PC-9 (cell line): ENCODE results near the gene HAUS3.

Experiments used
- EZH2 ChIP-seq: fragments of 200-600 bp; sonication (generic); IDR thresholded peaks from 2 replicates; pipeline ENCODE4 v1.8.0; 2017; ENCODE audit warnings: antibody characterized with exemption, low read depth
- TF ChIP-seq, protein P1 (sequence below): fragments of 200-600 bp; sonication (generic); conservative IDR thresholded peaks from 2 replicates; pipeline ENCODE4 v1.6.1; 2017; ENCODE audit warnings: mixed run types, antibody characterized with exemption, mild to moderate bottlenecking, moderate library complexity

DNA sequence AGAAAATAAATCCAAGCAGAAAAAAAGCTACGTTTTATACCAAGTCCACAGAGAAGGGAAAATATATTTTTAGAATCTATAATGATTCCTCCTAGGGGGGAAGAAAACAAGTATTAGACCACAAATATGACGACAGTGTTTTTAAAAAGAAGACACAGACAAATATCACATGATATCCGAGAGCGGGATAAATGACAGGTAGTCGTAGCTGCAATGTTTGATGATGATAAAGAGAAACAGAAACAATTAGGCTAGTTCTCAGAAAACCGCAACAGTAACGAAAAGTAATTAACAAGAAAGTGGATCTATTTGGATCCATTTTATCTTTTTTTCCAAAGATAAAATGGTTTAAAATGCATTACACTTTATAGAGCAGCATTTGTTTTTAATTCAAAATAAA is 918 bp downstream of the HAUS3 start:
- TF ChIP-seq, protein P1, sequence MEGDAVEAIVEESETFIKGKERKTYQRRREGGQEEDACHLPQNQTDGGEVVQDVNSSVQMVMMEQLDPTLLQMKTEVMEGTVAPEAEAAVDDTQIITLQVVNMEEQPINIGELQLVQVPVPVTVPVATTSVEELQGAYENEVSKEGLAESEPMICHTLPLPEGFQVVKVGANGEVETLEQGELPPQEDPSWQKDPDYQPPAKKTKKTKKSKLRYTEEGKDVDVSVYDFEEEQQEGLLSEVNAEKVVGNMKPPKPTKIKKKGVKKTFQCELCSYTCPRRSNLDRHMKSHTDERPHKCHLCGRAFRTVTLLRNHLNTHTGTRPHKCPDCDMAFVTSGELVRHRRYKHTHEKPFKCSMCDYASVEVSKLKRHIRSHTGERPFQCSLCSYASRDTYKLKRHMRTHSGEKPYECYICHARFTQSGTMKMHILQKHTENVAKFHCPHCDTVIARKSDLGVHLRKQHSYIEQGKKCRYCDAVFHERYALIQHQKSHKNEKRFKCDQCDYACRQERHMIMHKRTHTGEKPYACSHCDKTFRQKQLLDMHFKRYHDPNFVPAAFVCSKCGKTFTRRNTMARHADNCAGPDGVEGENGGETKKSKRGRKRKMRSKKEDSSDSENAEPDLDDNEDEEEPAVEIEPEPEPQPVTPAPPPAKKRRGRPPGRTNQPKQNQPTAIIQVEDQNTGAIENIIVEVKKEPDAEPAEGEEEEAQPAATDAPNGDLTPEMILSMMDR, result no peak
- no peak for TF ChIP-seq EZH2
